ENCODE data around the gene TIMP3.

TIMP3 gene

DNA sequence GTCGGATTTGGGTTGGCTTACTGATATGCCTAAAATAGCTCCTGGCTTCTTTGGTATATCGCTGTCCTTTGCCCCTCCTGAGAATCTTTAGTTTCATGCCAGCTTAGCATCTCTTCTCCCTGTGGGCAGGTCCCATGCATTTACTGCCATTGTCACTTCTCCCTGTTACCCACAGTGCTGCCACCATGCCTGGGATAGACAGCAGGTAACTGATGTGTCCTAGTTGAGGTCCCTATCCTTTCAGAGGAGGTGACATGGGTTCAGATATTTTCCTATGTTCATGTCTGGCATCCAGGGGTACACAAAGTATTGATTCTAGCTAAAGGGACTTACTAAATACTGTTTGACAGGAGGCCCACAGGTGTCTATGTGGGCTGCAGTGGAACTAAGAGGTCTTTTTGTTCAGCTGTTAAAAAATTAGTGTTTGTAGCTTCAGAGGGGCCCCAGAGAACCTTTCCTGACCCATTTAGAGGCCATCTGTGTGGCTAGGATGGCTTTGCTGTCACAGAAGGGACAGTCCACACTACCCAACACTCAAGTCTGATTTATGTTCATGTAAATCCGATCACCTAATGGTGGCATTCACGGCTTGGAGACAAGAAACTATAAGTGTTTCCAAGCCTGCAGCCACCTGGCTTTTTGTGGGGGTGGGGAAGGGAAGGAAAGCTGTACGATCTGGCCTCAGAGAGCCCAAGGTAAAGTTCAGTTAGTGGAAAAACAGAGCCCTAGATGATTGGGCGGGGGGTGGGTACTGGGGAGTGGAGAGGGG, 8.5 kb downstream of the TIMP3 start:
- no peak for DNase-seq (ENCODE audit: low spot score)

- DNase-seq (ENCODE audit: low spot score), result no peak
These were observed 9.1 kb downstream of the TIMP3 start for GRCh38 chr22:32810555-32811133.

DNA sequence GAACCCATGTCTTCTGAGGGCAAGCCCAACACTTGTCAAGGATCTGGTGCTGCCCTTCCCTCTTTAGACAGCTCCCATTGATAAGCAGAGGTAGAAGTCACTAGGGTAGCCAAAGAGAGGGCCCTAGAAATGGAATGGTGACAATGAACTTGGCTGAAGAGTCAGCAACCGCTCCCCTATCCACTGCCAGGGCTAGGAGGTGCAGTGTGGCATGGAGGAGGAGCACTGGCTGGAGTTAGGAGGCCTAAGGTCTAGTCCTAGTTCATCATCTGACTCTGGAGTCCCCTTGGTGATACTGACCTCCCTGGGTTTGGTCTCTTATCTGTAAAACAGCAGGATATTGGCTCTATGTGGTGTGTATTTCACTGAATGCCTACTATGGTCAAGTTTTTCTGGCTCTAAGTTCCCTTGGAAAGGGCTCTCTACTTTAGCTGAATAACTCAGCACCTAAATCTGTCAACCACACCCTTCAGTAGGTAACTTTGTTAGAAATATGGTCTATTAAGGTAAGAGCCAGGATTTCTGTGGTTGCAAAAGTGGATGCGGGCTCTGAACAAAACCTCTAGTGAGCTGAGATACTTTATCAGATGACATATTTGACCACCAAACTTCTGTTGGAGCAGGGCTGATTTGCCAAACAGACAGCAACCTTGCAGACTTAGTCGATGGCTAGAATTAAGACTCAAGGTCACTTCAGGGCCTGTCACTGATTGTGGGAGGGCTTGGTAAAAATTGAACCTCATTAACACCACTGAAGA, 10.5 kb downstream of the TIMP3 start:
- DNase-seq (ENCODE audit: low spot score), result no peak

DNA sequence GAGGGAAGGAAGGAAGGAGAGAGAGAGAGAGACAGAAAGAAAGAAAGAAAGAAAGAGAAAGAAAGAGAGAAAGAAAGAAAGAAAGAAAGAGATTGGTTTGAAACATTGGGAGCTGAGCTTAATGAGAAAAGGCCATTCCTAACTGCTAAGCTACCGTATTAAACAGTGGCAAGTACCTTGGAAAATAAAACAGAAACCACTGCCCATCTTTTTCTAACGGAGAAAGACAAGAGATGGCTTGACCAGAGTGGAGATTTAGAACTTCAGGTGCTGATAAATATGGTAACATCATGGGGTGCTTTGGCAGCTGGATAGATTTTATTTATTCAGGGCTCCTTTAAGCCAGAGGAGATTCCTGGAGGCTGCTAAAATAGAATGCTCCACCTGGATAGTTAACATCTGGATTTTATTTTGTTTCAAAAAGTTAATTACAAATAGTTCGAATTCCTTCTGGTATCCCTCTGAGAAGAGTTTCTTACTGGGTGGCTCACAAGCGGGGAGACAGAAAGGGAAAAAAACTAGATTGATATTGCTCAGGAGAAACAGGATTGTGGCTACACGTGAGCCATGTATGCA, 12.9 kb downstream of the TIMP3 start:
- no peak for DNase-seq (ENCODE audit: low spot score)

DNA sequence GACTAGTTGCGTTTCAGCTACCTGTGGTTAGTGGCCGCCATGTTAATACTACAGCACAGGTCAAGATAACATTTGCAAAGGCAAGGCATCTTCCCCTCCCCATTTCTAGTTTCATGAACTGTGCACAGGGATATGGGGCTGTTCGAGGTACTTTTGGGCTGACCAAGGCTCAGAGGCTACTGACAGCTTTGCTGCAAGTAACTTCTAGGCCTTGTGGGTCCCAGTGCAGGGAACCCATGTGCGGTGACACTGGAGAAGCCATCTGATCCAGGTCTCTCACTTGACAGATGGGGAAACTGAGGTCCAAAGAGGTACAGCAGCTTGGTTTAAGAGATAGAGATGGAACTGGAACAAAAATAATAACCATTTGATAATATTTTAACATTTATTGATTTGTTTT, 13.6 kb downstream of the TIMP3 start:
- DNase-seq (ENCODE audit: low spot score), result no peak

DNA sequence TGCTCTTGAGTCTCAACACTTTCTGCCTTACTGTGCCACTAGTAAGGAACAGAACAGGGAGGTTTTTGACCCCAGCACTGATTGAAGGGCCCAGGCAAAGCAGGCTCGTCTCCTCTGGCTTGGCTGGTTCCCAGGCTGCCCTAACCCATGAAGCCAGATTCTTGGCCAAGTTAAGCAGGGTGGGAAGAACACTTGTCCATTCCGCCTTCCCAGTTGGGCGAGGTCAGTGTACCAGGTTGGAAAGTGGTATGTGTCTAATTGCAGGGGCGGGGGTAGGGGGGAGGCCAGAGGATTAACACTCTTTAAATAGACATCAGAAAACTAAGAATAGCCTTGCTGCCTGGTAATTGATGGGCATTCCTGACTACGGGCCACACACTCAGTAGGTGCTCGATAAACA, 14.4 kb downstream of the TIMP3 start:
- no peak for DNase-seq (ENCODE audit: low spot score)

GRCh38 chr22:32817137-32817730, 15.7 kb downstream of the TIMP3 start:
- no peak for DNase-seq (ENCODE audit: low spot score)

DNA sequence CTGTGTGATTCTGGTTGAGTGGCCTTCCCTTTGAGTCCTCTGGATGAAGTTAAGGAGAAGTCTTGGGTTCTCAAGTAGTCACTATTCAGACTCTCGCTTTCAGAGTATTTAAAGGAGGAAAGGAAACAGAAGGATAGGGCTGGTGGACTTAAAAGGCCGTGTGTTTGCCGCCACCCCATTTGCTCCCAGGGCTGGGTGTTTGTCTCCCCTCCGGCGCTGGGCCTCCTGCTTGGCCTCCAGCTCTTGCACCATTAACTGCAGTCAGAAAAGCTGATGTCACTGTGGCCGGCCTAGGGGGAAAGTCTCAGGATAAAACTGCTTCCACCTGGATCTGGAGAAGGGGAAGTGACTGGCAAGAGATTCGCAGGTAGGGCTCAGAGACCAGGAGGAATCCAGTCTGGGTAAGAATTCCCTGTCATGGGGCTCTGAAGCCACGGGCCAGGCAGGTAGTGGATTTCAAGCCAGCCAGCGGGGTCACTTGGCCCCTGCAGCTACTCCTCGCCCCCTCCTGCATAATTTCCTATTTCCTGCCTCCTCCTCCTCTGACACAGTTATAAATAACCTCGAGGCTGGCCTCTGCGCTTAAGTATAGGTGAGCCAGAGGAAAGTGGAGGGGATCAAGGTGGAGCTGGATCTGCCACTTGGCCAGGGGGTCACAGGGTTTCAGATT, 17.1 kb downstream of the TIMP3 start:
- DNase-seq (ENCODE audit: low spot score), result no peak

DNA sequence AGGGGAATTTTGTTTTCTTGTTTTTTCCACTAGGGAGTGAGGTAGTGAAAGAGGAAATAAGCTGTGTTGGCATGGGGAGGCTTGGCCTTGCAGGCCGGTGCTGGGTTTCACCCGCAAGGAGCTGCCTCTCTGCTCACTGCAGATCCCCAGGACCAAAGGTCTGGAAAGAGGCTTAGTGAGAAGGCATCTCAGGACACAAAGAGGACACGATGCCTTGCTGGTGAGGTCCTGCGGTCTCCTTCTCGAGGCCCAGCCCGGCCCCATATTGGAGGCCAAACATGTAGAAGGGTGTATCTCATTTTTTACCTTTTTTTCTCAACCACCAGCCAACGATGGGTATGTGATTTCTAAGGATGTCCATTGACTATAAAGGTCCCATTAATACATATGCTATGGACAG, 17.6 kb downstream of the TIMP3 start:
- no peak for DNase-seq (ENCODE audit: low spot score)

DNA sequence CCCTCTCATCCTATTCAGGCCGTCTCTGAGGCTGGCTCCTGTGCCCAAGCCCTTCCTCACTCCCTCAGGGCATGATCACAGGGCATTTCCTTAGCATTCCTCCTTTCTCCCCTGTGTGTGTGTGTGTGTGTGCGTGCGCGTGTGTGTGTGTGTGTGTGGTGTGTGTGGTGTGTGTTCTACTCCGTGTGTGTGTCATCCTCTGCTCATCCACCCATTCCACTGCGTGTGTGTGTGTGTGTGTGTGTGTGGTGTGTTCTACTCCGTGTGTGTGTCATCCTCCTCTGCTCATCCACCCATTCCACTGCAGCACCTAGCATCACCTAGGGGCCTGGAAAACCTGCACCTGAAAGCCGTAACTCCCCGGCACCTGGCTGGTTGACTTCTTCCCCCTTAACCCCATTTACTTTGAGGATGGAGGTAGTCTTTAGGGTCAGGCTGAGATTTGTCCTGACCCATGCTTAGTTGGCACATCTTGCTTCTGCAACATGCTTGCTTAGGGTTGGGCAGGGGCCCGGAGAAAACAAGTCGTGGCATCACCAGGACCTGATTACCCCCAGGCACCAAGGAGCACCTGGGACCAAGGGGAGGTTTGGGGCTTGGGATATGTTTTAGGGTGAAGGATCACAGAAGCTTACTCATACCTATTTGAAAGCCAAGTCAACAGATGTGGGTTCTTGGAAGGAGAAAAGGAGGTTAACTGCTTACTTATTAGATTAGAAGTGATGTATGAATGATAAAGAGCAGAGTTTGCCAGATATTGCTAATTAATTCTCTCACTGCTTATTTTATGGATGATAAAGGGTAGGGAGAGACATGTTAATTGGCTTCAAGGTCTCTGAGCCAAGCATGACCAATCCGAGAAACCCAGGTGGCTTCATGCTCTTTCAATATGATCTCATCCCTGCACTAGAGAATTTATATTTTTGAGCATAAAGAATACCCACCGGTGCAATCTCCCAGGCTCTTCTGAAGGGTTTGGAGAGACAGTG, 18.9 kb downstream of the TIMP3 start:
- DNase-seq (ENCODE audit: low spot score), result no peak

DNA sequence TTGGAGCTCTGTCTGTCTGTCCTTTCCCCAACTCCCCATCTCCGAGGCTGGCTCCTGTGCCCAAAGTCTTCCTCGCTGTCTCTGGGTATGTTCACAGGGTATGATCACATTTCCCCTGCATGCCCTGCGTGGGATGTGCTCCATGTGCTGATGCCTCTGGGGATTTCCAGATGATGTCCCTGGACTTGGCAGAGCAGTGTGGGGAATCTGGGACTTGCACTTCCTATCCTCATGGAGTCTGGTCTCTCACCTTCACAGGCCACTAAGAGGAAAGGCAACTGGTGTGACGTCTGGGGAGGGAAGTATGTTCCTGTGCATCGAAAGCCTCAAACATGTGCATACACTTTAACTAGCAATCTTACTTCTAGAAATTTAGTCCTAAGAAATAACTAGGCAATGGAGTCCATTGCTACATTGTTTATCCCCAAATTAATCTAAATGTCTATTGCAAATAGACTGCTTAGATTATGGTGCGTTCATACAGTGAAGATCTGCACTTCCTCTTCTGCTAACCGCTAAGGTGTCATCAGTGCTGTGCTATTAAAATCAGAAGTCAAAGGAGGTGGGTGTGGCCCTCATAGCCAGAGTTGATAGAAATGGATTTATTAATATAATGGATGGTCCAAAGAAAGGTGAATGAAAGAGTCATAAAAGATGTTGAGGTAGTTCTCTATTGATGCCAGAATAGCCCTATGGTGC, 20.8 kb downstream of the TIMP3 start:
- DNase-seq (ENCODE audit: low spot score), result no peak

- peak; percentile 39 for DNase-seq (ENCODE audit: low spot score)
These were observed 21.7 kb downstream of the TIMP3 start for GRCh38 chr22:32823024-32823730.

GRCh38 chr22:32824531-32825312, 23.2 kb downstream of the TIMP3 start:
- no peak for DNase-seq (ENCODE audit: low spot score)

DNA sequence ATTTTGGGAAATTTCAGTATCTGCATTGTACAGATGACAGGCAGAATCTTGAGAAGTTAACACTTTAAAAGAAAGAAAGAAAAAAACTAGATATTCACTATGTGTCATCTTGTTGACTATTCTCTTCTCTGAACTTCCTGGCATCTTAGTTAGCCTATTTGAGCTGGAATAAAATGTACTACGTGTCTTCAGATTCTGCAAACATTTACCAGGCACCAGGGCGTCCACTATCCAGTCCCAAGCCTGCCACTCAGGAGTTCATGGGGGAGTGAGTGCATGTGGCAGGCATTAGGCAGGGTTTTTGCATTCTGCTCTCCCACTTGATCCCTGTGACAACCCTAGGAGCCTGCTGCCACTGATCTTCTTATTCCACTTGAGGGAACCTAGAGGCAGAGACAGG, 25.0 kb downstream of the TIMP3 start:
- DNase-seq (ENCODE audit: low spot score), result no peak

DNA sequence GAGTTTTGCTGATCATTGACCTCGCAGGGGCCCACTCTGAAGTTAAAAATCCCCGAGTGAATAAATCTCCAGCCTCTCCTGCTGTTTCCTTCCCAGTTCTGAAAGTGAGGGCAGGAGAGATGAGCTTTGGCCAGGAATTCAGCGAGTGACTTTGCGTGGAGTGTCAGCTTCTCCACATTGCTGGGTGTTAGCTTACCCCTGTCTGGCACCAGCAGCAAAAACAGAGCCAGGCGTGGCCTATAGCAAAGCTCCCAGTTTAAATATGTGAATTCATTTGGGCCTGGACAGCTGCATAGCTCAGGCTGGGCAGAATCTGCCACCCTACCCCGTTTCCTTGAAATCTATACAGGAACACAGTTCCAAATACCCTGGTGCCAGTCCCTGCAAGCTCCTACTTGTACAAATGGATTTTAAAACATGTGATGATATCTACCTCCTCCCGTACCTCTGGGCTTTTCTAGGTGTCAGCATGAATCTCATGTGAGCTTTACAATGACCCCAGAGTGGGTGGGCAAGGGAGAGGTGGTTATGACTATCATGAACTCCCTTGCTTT, 25.6 kb downstream of the TIMP3 start:
- no peak for DNase-seq (ENCODE audit: low spot score)

GRCh38 chr22:32828150-32828549, 26.6 kb downstream of the TIMP3 start:
- no peak for DNase-seq (ENCODE audit: low spot score)

- DNase-seq (ENCODE audit: low spot score), result no peak
These were observed 27.1 kb downstream of the TIMP3 start for GRCh38 chr22:32828561-32828960.

- DNase-seq (ENCODE audit: low spot score), result no peak
These were observed 27.9 kb downstream of the TIMP3 start for GRCh38 chr22:32829451-32829851.
